NCI-H2227 (cell line): Measurements from ENCODE around the gene MRPS23.
A peak's percentile ranks its signal among the peaks of the same experiment; 100 is the strongest.

Experiments used
- DNase-seq: peaks from one replicate; lab custom pipeline; 2025; ENCODE audit not compliant: unreplicated experiment; lab: John Stamatoyannopoulos, UW

Gene MRPS23

GRCh38 chr17:57879437-57880085 lies 29.7 kb upstream of the MRPS23 start:
- peak; percentile 49 for DNase-seq

GRCh38 chr17:57877803-57878377 lies 28.0 kb upstream of the MRPS23 start:
- DNase-seq = no peak

- DNase-seq = no peak
Measured at GRCh38 chr17:57876866-57877237, 27.0 kb upstream of the MRPS23 start.

- no peak for DNase-seq
Measured at GRCh38 chr17:57876023-57876865, 26.4 kb upstream of the MRPS23 start.

- DNase-seq = peak; percentile 72
Measured at GRCh38 chr17:57875290-57876022, 25.6 kb upstream of the MRPS23 start.

GRCh38 chr17:57874434-57875289 lies 24.8 kb upstream of the MRPS23 start:
- DNase-seq = peak; percentile 87

- DNase-seq = no peak
Measured at GRCh38 chr17:57874058-57874419, 24.2 kb upstream of the MRPS23 start.

- no peak for DNase-seq
Measured at GRCh38 chr17:57873261-57874057, 23.6 kb upstream of the MRPS23 start.

GRCh38 chr17:57872536-57872935 lies 22.7 kb upstream of the MRPS23 start:
- no peak for DNase-seq

GRCh38 chr17:57871863-57872262 lies 22.0 kb upstream of the MRPS23 start:
- DNase-seq = no peak

- no peak for DNase-seq
Measured at GRCh38 chr17:57871155-57871554, 21.3 kb upstream of the MRPS23 start.

GRCh38 chr17:57870283-57870635 lies 20.4 kb upstream of the MRPS23 start:
- DNase-seq = no peak

- DNase-seq = no peak
Measured at GRCh38 chr17:57869617-57870282, 19.9 kb upstream of the MRPS23 start.

- no peak for DNase-seq
Measured at GRCh38 chr17:57868910-57869616, 19.2 kb upstream of the MRPS23 start.

- DNase-seq = no peak
Measured at GRCh38 chr17:57868007-57868909, 18.4 kb upstream of the MRPS23 start.

GRCh38 chr17:57867126-57867525 lies 17.3 kb upstream of the MRPS23 start:
- no peak for DNase-seq

GRCh38 chr17:57866723-57867122 lies 16.9 kb upstream of the MRPS23 start:
- no peak for DNase-seq

- no peak for DNase-seq
Measured at GRCh38 chr17:57866319-57866718, 16.5 kb upstream of the MRPS23 start.
